GM19099 (cell line): ENCODE data around the gene KRTAP6-1.

Experiments
- POLR2A ChIP-seq: IDR thresholded peaks from 3 replicates; pipeline ENCODE4 v1.6.1; 2011; ENCODE audit warnings: low read depth; ENCODE audit not compliant: insufficient read length; ENCODE audit errors: extremely low read depth

The KRTAP6-1 gene

DNA sequence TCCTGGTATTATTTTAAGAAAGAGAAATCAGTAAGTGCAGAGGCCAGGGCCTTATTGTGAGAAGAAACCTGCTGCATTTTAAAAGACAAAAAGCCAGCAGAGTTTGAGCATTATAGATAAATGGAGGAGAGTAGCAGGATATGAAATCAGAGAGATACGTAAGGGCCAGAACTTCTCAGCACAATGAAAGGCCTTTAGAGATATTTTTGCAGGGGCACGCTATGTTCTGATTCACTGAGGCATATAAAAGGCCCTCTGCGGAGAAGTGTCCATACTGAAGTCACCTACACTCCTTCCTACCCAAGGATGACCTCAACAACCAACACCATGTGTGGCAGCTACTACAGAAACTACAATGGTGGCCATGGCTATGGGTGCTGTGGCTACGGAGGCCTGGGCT, 21.6 kb downstream of the KRTAP6-1 start, which contains the start of gene KRTAP6-3:
KRTAP6-3 (plus strand) TSS at position 301 of the 400 bp plus-strand sequence; CDS start at position 307, 6 bp downstream.
- no peak for TF ChIP-seq POLR2A

DNA sequence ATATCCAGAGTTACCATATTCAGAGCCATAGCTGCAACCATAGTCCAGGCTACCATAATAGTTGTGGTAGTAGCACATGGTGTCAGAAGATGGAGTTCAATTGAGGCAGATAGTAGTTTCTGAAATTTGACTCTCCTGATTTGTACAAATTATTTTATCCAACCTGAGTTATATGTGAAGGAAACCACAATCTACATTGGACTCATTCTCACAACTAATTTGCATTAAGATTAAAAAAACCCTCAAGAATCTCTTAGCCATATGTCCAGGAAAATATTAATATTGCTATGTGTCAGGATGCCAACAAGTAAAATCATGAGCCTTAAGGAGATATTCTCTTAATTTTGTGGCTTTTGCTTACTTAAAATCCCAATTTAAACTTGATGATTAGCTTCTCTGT, 23.4 kb downstream of the KRTAP6-1 start, which contains the start of gene KRTAP22-2:
KRTAP22-2 (minus strand) TSS at position 101 of the 400 bp plus-strand sequence.
- no peak for TF ChIP-seq POLR2A

DNA sequence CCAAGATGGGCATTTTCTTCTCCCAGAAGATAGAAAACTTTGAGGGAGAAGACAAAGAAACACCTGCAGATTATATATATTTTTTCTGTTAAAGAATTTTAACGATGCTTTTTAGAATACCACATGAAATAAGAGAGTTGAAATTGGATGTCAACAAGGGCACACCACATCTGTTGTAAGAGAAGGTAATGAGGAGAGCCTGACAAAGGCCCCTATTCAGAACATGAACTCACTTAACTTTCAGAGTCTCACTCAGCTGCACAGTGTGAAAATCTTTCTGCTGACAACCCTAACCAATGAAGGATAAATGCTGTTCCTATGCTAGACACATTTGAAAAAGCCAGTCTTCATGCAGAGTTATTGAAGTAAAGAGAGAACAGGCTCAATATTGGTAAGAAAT, 30.9 kb downstream of the KRTAP6-1 start:
- no peak for TF ChIP-seq POLR2A

DNA sequence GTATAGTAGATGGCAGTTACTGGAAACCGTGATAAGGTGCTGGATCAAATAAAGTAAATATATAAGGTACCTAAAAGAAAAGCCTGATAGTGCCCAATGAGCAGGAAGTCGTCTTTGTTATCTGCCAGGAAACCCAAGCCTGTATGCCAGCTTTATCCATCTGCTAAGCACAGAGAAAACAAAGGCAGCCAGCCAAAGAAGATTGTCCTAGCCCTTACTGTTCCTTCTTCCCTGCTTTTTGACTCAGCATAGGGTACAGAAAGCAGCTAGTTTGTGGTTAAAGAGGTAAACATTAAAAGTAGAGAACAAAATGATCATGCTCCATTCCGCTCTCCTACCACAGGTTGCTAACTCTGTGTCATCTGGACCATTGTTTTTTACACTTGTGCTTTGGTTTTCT, 33.6 kb downstream of the KRTAP6-1 start:
- no peak for TF ChIP-seq POLR2A

DNA sequence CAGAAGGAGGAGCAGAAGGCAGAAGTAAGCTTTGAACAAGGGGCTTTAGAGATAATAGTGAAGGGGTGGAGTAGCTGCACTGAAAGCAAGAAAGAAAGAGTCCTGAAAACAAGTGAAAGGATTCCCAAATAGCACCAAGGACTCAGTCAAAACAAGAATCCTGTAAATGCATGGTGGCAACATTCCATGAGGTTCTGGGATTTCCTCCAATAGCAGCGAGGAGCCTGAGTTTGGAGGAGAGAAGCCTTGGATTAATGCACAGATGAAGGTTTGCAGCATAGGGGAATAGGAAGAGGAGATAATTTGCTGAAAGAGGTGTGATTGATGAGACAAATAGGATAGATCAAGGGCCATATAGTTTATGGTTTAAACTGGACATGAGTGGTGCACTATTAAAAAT, 34.4 kb downstream of the KRTAP6-1 start:
- TF ChIP-seq POLR2A, result no peak

DNA sequence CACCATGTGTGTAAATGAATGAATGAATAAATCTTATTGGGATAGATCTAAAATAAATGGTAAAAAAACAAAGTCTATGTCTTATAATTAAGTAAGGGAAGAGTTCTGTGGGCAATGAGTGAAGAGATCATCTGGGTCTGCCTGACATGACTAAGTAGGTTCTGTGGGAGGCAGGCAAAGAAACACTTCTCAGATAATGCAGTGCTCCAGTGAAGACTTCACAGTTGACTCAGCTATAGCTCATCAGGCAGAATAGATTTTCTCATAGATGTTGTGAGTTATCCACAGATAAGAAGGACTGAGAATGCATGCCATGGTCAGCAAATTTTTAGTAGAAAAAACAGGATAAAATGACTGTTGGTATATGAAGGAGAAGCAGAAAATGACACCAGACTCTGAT, 36.0 kb downstream of the KRTAP6-1 start:
- TF ChIP-seq POLR2A, result no peak

DNA sequence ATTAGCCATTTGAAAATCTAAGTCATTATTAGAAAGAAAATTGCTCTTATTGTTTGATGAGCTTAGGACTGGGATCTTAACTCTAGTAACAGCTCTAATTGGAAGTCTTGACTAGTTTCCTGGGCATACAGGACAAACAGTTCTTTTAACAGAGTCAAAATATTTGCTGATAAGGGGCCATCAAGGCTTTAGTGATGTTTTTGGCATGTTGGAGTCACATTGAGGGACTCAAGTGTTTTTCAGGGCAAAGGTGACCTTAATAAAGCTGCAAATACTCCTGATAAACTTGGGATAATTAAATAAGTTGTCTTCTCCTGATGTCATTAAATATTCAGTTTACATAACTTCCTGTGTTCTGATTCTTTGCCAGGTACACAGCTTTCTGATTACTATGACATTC, 46.1 kb downstream of the KRTAP6-1 start:
- no peak for TF ChIP-seq POLR2A

DNA sequence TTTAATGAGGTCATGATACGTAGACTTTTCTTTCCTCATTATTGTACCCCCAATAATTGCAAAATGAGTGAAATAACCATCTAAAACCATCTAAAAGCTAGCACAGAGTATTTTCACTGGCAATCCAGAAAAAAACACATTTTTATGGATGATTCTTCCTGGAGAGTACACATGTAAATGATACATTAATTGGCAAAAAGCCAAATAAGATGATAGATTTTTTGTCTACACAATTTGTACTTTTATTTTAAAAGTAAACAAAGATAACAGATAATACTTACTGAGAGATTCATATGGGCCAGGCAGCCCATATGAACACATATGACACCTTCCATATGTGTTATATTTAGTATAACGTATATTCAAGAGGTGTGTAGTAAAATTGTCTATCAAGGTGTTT, 50.1 kb downstream of the KRTAP6-1 start:
- TF ChIP-seq POLR2A, result no peak
